Activated CD4-positive, alpha-beta T cell treated with anti-CD3 and anti-CD28 coated beads, Interleukin-2, amount 50 U/mL, for 16 hours (primary cell): ENCODE data around the gene HELZ.
"Not testable (repeated sequence)": the region's sequence is repeated elsewhere in the genome, so short reads cannot be mapped to it uniquely, and the experiment has no call there.

Experiments used
- DNase-seq: peaks from one replicate; pipeline ENCODE4 v3.0.0-alpha.2; 2020

Gene HELZ

DNA sequence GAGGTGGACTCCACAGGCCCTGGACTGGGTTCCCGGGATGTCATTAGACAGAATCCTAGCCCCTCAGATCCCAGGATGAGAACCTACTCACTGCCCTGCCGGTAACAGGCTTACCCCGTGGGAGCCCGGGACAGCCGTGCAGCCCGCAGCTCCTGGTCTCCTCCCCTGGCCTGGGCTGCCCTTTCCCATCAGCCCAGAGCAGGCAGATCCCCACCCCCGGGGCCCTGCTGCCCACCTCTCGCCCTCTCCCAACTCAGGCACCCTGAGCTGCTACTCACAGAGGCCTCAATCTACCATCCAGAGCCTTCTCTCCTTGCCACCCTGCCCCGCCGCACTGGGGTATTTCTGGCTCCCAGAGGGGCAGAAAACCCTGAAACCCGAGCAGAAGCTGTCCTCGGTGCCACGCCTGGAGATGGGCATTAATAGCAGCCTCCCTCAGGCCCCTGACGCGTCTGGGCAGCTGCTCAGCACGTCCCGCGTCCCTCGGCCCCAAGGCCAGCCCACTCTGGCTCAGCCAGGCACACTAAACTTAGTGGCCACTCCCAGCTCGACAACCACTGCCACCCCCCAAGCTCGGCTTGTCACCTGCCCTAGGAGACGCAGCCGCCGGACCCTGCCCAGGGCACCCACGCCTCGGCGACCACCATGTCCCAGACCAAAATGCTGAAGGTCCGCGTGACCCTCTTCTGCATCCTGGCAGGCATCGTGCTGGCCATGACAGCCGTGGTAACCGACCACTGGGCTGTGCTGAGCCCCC, 200.8 kb downstream of the HELZ start, which contains the start of gene CACNG1:
CACNG1 (plus strand) TSS at position 539 of the 757 bp plus-strand sequence; CDS start at position 646, 107 bp downstream.
- DNase-seq: no peak

- no peak for DNase-seq
Measured at GRCh38 chr17:67043283-67043682, 201.7 kb downstream of the HELZ start.

GRCh38 chr17:67041941-67042899, 202.8 kb downstream of the HELZ start:
- no peak for DNase-seq

DNA sequence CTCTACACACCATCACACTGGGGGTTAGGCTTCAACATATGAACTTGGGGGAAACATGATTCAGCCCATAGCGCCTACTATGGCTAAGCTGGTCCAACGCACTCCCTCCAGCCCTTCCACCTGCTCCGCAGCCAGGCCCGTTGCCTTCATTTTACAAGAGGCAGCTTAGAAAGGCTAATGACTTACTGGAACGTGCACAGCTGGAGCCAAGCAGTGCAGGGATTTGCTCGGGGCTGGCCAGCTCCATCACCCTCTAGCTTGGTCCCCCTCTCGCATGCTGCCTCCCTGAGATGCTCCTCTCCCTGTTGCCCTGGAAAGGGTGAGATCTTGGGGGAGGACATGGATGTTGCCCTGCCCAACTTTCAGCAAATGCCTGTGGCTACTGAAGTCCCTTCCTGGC, 203.5 kb downstream of the HELZ start:
- no peak for DNase-seq

DNA sequence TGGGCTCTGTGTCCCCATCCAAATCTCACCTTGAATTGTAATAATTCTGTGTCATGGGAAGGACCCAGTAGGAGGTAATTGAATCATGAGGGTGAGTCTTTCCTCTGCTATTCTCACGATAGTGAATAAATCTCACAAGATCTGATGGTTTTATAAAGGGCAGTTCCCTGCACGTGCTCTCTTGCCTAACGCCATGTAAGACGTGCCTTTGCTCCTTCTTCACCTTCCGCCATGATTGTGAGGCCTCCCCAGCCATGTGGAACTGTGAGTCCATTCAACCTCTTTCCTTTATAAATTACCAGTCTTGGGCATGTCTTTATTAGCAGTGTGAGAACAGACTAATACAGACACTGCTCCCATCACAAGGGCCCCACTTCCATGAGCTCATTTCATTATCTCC, 203.9 kb downstream of the HELZ start:
- not testable (repeated sequence) for DNase-seq

DNA sequence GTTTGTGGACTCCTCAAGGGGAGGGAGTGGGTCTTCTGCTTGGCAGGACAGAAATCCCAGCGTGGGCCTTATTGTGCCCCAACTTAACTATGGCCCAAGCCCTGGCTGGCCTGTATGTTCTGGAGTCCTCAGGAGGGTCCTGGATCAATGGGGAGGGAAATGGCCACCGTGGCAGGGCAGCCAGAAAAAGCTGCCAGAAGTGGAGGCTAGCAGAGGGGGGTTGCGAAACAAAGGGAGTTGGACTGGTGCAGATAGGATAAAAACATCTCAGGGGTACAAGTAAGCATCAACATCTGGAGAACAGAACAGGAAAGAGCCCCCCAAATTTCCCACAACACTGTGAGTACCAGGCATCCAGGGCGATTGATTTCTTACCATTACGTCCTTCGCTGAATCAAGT, 204.3 kb downstream of the HELZ start:
- no peak for DNase-seq

DNA sequence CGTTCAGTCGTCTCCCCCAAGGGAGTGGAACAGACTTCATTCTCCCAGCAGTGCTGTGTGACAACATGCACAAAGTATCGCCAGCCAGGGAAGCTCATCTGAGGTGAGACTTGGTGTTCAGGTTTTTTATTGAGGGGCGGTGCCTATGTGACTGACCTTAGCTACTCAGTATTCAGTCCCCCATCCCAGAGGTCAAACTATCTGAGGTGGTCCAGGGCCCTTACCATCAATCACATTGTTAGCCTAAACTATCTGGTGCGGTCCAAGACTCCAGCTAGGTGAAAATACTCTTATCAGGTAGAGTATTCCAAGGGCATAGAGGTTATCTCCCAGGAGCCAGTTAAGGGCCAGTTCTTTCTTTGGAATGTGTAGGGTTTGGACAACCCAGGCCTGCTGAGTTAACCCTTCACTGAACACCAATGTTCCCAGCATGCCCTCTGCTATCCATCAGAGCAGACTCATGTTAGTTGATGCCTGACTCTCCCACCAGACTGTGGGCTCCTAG, 206.1 kb downstream of the HELZ start:
- no peak for DNase-seq

- DNase-seq: peak; percentile 8
Measured at GRCh38 chr17:67035131-67036083, 209.6 kb downstream of the HELZ start.

GRCh38 chr17:67033613-67034012, 211.4 kb downstream of the HELZ start:
- DNase-seq: no peak

DNA sequence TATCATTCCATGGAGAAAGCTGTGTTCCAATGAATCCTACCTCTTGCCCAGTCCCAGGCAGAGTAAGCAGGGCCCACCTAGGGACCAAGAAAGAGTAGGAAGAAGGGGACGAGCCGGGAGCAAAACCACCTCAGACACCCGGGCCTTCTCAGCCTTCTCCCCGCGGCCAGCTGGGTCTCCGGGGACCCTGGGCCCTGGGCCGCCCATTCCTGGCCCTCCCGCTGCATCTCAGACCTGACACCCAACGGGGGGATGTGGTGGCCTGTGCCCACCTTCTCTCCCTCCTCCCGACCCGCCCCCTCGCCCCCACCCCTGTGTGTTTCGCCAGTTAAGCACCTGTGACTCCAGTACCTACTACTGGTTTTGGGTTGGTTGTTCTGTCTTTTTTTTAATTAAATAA, 212.0 kb downstream of the HELZ start:
- no peak for DNase-seq

GRCh38 chr17:67032382-67032781, 212.6 kb downstream of the HELZ start:
- DNase-seq: no peak

DNA sequence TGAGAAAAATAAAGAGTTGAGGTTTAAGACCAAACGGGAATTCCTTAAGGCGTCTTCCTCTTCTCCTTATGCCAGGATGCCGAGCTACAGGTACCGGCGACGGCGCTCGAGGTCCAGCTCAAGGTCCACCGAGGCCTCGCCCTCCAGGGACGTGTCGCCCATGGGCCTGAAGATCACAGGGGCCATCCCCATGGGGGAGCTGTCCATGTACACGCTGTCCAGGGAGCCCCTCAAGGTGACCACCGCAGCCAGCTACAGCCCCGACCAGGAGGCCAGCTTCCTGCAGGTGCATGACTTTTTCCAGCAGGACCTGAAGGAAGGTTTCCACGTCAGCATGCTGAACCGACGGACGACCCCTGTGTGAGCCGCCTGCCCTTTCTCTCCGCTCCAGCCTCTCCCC, 214.4 kb downstream of the HELZ start:
- DNase-seq: no peak

GRCh38 chr17:67027031-67027628, 217.9 kb downstream of the HELZ start:
- no peak for DNase-seq

- no peak for DNase-seq
Measured at GRCh38 chr17:67026341-67026740, 218.7 kb downstream of the HELZ start.

DNA sequence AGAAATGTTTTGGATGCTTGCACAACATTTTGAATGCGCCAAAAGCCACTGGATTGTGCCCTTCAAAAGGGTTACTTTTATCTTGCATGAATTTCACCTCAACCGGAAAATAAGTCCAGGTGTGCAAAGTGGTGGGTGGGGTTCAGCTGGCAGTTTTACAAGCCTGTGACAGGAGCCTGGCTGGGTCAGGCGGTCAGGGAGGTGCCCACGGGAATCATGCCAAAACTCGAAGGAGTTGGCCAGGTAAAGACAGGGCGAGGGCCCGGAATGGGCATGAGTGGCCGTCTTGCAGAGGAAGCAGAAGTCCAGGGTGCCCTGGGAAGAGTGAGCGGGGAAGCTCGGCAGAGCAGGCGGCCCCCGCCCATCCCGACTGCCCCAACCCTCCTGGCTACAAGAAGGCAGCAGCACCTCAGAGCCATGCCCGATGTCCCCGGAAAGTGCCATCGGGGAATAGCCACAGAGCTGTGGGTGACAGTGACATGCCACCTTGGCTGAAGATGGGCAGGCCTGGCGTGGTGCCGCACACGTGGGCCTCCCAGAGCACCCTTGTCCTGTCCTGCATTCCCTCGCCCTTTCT, 219.7 kb downstream of the HELZ start:
- DNase-seq: no peak

DNA sequence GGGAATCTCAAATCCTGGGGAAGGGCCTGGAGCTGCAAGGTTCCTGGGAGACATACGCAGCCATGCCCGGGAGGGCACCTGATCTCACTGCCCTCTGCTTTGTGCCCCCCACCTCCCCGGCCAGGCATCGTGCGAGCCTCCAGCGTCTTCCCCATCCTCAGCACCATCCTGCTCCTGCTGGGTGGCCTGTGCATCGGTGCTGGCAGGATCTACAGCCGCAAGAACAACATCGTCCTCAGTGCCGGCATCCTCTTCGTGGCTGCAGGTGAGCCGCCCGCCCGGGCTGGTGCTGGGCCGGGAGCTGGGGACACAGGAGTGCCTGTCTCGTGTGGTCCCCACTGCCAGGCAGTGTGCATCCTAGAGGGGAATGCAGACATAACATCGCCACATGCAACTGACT, 220.3 kb downstream of the HELZ start:
- DNase-seq: no peak

- no peak for DNase-seq
Measured at GRCh38 chr17:67022451-67022810, 222.6 kb downstream of the HELZ start.

DNA sequence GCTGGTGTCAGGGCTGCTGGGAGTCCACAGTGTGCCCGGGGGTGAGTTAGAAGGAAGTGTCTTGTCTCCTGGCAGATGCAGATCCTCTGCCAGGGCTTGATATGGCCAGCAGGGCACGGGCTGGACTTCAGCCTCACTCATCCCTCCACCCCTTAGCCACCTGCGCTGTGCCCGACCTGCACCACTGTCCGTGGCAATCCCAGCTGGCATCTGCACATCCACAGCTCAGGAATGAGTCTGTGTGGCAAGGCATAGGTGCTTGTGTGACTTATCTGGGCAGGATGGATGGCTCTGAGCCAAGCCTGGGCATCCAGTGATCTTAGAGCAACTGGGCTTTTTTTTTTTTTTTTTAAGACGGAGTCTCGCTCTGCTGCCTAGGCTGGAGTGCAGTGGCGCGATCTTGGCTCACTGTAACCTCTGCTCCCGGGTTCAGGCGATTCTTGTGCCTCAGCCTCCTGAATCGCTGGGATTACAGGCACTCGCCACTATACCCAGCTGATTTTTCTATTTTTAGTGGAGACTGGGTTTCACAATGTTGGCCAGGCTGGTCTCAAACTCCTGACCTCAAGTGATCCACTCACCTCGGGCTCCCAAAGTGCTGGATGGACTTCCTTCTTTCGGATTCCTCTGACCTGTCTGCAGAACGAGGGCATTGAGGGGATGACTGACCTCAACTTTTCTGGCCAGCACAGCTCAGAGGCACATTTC, 223.1 kb downstream of the HELZ start:
- no peak for DNase-seq

DNA sequence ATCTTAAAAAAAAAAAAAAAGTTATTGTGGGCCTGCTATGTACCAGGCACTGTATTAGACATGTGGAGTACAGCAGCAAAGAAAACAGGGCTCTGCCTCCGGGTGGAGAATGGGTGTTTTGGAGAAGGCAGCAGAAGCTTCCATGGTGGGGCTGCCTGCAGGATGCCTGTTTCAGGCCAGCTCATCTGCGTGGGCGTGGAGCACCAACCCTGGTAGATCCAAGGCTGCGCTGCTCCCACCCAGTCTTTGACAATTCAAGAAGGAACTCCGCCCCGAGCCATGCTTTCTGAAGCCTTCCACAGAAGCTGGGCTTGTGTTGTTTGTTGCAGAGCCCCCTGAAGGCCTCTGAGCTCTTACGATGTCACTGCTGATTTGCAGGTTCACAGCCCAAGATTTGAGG, 223.8 kb downstream of the HELZ start:
- no peak for DNase-seq
